H1 (cell line): ENCODE measurements around the gene VPS37C. TPM values are rescaled to one million over a fixed set of nuclear protein-coding genes. Genes with fewer than 3 reads are reported as not detected.

ENCODE experiments used
- RBBP5 ChIP-seq: IDR thresholded peaks from 2 replicates; pipeline ENCODE4 v1.7.1; 2012; ENCODE audit warnings: low read depth, mild to moderate bottlenecking, inconsistent platforms, low read length, moderate library complexity, borderline replicate concordance
- polyA plus RNA-seq, 7 experiments: library from polyadenylated mRNA; depleted of rRNA in 3 of 7; stranded (reverse) in 5 of 7; unstranded in 2 of 7; fragments of >200 nt in 5 of 7; fragments of 200-250 nt in 2 of 7; gene quantifications; 1 replicate in 5 of 7; 2 replicates in 1 of 7; 4 replicates in 1 of 7; pipeline versions ENCODE4 v1.2.1 to v1.2.3, GENCODE V29; 2011 to 2013; ENCODE audit warnings: missing spikeins in 2 of 7, mixed read lengths in 2 of 7
- total RNA-seq: library from RNA; stranded (reverse); fragmentation: NEBNext Ultra II Directional; extraction: Animal tissue kit (Norgen Biotek cat#: 25700); gene quantifications from 2 replicates; pipeline ENCODE4 v1.2.1, GENCODE V29; 2021

Gene VPS37C
- total and polyA plus RNA-seq, 2 of the 8 experiments (the other 6 are each of a cell fraction or from before 2014, with no cell fraction given), result 12.9 to 21.0 TPM

- TF ChIP-seq RBBP5, result no peak
These were observed 73.7 kb downstream of the VPS37C start (continued) for GRCh38 chr11:61087426-61088119.
